AG04450 (cell line): ENCODE measurements around the gene GNL1. TPM values are rescaled to one million over a fixed set of nuclear protein-coding genes. Genes with fewer than 3 reads are reported as not detected.

Experiments
- CTCF ChIA-PET: fragments of 300-600, 350-600 bp; formaldehyde crosslinking; extraction: SDS; loops from one replicate; lab custom pipeline; 2022; ENCODE audit warnings: antibody characterized with exemption, inconsistent platforms; lab: Charles Lee
- POLR2A ChIA-PET: fragments of 350-600 bp; formaldehyde crosslinking; extraction: SDS; loops from one replicate; lab custom pipeline; 2021; ENCODE audit warnings: antibody characterized with exemption, inconsistent platforms; lab: Yijun Ruan, JAX
- DNase-seq: peaks from one replicate; pipeline ENCODE4 v3.0.0-alpha.2; 2011; ENCODE audit warnings: low read depth, low spot score
- H3K27ac ChIP-seq: one replicate; pipeline ENCODE4 v1.5.1; 2012; ENCODE audit warnings: low read depth, low read length, control low read depth
- H3K27me3 ChIP-seq: one replicate; pipeline ENCODE4 v1.6.0; 2012; ENCODE audit warnings: low read length; ENCODE audit not compliant: control insufficient read depth, insufficient read depth
- H3K4me3 ChIP-seq: 2 replicates; pipeline ENCODE4 v1.5.1; 2011; ENCODE audit warnings: mild to moderate bottlenecking, low read depth, low read length, control low read depth
- H3K9me3 ChIP-seq: 2 replicates; pipeline ENCODE4 v1.5.1; 2012; ENCODE audit warnings: low read length; ENCODE audit not compliant: control insufficient read depth, insufficient read depth
- CTCF ChIP-seq: IDR thresholded peaks from 2 replicates; pipeline ENCODE4 v1.5.1; 2011; ENCODE audit warnings: low read depth, low read length, control low read depth, inconsistent platforms
- polyA plus RNA-seq: library from polyadenylated mRNA; depleted of rRNA; stranded (reverse); fragments of >200 nt; gene quantifications from 2 replicates; pipeline ENCODE4 v1.2.3, GENCODE V29; 2011

GNL1 gene
- polyA plus RNA-seq, 1 experiment, result 41.7 TPM

DNA sequence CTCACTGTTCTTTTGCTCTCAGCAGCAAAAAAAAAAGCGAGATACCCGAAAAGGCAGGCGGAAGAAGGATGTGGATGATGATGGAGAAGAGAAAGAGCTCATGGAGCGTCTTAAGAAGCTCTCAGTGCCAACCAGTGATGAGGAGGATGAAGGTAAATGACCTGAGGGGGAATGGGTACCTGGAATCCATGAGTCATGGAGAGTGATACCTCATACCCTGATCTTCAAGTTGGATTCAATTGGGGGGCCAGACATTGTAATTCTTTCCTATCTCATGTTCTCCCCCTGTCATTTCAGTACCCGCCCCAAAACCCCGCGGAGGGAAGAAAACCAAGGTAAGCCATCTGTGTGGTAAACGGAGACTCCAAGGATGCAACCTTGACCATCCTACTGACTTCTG, 21.8 kb upstream of the GNL1 start:
- no peak overlapping the region for H3K4me3 ChIP-seq
- no peak for TF ChIP-seq CTCF
- H3K9me3 ChIP-seq, result no peaks in the 10 kb centered on the region
- ChIA-PET CTCF (interaction anchor here (0.5 to 2.3 kb wide), 6 partner anchors 16 to 1229 kb away, joined by 3 to 11 read pairs (median 4); partner anchors contain the start of gene LSM2), POLR2A (no interaction called here)
- H3K27ac ChIP-seq, result no peak overlapping the region
- H3K27me3 ChIP-seq, result no peaks in the 10 kb centered on the region
- DNase-seq, result no peak

- Histone ChIP-seq H3K27me3 (no peaks in the 10 kb centered on the region), H3K9me3 (no peaks in the 10 kb centered on the region), H3K27ac (no peak overlapping the region), H3K4me3 (no peak overlapping the region; the same call in 1 of the 2 replicates)
- POLR2A ChIA-PET, result no interaction called here
- CTCF ChIA-PET, result interaction anchor here (0.6 to 0.8 kb wide), 3 partner anchors 32 to 99 kb away, joined by 3 to 5 read pairs (median 3); no protein-coding TSS in a partner anchor
- DNase-seq, result no peak
- no peak for TF ChIP-seq CTCF
Measured at GRCh38 chr6:30573113-30573512, 16.8 kb upstream of the GNL1 start.

GRCh38 chr6:30572148-30572547, 15.9 kb upstream of the GNL1 start:
- POLR2A ChIA-PET, result no interaction called here
- TF ChIP-seq CTCF, result no peak
- no peaks in the 10 kb centered on the region for H3K9me3 ChIP-seq
- H3K4me3 ChIP-seq, result peak overlapping the region; percentile 98
- no peak for DNase-seq
- H3K27ac ChIP-seq, result no peak overlapping the region
- CTCF ChIA-PET, result no interaction called here
- no peaks in the 10 kb centered on the region for H3K27me3 ChIP-seq

GRCh38 chr6:30571762-30572082, 15.4 kb upstream of the GNL1 start:
- Histone ChIP-seq H3K9me3 (no peaks in the 10 kb centered on the region), H3K4me3 (peak overlapping the region; percentile 98), H3K27ac (peak overlapping the region; percentile 34), H3K27me3 (no peaks in the 10 kb centered on the region)
- DNase-seq, result no peak
- no peak for TF ChIP-seq CTCF
- ChIA-PET POLR2A (interaction anchor here (0.9 to 1.8 kb wide), 7 partner anchors 15 to 119 kb away, joined by 3 to 14 read pairs (median 5); partner anchors contain the start of genes GNL1, MRPS18B, NRM and PRR3), CTCF (interaction anchor here (1.0 to 1.8 kb wide), 4 partner anchors 25 to 89 kb away, joined by 3 to 8 read pairs (median 6); no protein-coding TSS in a partner anchor)

DNA sequence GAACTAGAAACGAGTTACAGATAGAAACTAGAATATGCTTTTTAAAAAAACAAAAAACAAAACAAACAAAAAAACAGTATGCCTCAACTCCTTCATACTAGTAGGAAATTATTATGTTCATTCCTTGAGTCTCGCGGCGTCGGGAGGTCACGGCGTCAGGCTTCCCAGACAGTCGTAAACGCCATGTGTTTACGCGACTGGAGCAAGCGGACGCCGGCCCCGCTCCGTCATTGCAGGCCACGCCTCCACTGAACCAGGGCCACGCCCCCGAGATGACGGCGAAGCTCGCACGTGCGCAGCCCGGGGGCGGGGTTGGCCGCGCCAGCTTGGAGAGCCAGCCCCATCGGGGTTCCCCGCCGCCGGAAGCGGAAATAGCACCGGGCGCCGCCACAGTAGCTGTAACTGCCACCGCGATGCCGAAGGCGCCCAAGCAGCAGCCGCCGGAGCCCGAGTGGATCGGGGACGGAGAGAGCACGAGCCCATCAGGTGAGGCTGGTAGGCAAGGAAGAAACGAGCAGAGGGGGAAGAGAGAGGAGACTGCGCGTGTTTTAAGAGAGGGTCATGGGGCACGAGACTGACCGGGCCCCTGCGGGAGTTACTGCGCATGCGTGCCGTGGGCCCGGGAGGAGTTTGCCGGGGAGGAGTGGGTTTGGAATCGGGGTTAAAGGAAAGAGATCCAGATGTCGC, 14.9 kb upstream of the GNL1 start, which contains the start of gene ABCF1:
Gene ABCF1, plus strand, starts transcription at position 368 of the 687 bp plus-strand sequence. Its CDS starts 46 bp downstream, at position 414.
- Histone ChIP-seq H3K4me3 (peak within 1 kb of the TSS; percentile 98), H3K27ac (peak within 1 kb of the TSS; percentile 95), H3K27me3 (no peaks in the 10 kb centered on the region), H3K9me3 (no peaks in the 10 kb centered on the region)
- DNase-seq, result peak; percentile 89
- POLR2A ChIA-PET, result interaction anchor here (0.9 to 1.8 kb wide), 8 partner anchors 14 to 120 kb away, joined by 3 to 14 read pairs (median 5); partner anchors contain the start of genes GNL1, MRPS18B, NRM and PRR3
- no peak for TF ChIP-seq CTCF
- CTCF ChIA-PET, result interaction anchor here (1.0 to 2.1 kb wide), 5 partner anchors 26 to 89 kb away, joined by 3 to 8 read pairs (median 6); no protein-coding TSS in a partner anchor
